GM18499 (cell line): Measurements from ENCODE around the gene STOML2.
"Not testable (repeated sequence)": the region's sequence is repeated elsewhere in the genome, so short reads cannot be mapped to it uniquely, and the experiment has no call there.

Experiments used
- ATAC-seq: cut with Tn5 transposase; IDR thresholded peaks from one replicate; pipeline ENCODE4 v1.9.1; 2021; ENCODE audit warnings: moderate number of reproducible peaks; ENCODE audit not compliant: insufficient read depth, unreplicated experiment

STOML2 gene, protein sequence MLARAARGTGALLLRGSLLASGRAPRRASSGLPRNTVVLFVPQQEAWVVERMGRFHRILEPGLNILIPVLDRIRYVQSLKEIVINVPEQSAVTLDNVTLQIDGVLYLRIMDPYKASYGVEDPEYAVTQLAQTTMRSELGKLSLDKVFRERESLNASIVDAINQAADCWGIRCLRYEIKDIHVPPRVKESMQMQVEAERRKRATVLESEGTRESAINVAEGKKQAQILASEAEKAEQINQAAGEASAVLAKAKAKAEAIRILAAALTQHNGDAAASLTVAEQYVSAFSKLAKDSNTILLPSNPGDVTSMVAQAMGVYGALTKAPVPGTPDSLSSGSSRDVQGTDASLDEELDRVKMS

DNA sequence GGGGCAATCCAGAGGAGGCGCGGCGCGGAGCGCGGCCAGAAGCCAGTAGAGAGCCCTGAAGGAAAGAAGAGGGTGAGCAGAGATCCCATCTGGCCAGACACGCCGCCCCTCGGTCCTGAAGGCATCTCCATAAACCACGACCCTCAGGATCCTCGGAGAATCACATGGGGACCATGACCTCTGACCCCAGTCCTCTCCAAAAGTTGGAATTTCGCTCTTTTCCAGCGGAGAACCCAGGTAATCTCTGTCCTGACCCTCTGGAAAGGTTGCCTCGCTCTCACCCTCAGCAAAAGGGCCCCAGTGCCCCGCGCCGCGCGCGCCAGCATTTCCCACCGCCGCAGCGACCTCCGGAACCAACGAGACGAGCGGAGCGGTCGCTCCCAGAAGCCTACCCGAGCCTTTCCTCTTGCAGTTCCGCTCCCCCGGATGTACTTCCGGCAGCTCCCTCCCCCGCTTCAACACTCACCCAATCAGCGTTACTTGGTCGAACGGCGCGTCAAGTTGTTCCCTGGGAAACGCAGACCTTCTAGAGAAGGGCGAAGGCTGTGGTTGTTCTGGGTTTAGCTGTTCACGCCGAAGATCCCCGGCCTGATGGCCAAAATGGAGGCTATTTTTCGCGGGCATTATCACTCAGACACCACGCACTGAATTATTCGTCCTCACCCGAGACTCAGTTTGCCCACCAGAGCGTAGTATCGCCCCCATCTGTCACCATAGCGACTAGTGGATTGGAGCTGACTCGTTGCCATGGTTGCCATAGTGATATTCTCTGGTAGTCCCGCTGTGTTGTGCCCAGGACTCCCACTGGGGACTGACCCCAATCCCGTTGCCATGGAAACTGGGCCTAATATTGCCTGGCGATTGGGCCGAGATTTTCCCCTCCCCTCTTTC lies at the start of gene STOML2:
Gene STOML2 (minus strand): TSS at position 363 of the 891 bp plus-strand sequence. CDS start 37 bp downstream, at position 326.
- ATAC-seq: peak; percentile 79

DNA sequence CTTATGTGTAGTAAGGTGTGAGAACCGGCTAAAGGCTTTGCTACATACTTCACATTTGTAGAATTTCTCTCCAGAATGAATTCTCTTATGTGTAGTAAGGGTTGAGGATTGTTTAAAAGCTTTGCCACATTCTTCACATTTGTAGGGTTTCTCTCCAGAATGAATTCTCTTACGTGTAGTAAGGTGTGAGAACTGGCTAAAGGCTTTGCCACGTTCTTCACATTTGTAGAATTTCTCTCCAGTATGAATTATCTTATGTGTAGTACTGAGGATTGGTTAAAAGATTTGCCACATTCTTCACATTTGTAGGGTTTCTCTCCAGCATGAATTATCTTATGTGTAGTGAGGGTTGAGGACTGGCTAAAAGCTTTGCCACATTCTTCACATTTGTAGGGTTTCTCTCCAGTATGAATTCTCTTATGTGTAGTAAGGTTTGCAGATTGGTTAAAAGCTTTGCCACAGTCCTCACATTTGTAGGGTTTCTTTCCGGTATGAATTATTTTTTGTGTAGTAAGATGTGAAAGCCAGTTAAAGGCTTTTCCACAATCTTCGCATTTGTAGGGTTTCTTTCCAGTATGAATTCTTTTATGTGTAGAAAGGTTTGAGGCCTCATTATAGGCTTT lies 45.1 kb upstream of the STOML2 start:
- ATAC-seq: not testable (repeated sequence)

DNA sequence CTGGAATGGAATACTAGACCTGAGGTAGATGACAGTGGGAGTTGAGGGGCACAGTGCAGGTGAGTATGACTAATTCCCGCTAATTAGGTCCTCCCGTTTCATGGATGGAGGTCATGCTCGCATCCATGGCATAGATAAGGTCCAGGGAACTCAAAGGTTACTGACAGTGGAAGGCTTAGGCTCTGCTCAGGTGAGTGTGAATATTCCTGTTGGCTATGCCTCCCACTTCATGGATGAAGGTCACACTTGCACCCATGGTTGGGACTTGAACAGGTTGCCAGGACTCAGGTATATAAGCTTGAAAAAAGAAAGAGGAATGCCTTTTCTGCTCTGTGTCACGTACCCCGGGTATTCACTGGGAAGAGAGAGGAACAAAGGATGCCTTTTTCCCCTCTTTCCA lies 39.1 kb upstream of the STOML2 start:
- ATAC-seq: no peak

DNA sequence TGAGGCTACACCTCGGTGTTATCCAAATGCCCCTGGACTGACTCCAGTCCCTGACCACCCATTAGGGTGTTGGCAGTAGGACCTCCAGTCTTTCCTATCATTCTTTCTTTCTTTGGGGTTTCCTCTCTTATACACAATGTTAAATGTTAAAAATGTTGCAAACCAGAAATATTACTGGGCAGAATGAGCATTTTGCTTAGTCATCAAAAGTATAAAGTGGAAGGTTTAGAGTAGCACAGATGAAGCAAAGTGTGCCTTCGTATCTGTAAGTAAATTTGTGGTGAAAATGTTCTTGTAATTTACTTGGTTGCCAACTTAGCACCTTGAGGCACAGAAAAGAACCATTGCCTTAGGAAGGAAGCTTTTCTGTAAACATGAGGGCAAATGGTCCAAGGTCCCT lies 37.2 kb upstream of the STOML2 start:
- no peak for ATAC-seq

DNA sequence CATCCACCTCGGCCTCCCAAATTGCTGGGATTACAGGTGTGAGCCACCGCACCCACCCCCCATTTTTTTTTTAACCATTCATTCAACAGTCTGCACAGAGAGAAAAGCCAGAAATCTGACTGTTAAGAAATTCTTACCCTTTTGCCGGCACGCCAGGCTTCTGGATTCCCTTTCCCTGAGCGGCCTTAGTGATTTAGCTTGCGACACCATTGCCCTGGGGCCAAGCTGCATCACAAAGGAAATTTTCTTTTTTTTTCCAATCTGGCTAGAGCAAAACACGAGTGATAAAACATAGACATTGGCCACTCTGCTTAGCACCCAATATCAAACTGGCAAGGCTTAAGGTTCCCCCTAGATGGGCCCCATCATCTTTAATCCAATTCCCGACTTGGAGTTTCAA lies 33.9 kb upstream of the STOML2 start:
- no peak for ATAC-seq

DNA sequence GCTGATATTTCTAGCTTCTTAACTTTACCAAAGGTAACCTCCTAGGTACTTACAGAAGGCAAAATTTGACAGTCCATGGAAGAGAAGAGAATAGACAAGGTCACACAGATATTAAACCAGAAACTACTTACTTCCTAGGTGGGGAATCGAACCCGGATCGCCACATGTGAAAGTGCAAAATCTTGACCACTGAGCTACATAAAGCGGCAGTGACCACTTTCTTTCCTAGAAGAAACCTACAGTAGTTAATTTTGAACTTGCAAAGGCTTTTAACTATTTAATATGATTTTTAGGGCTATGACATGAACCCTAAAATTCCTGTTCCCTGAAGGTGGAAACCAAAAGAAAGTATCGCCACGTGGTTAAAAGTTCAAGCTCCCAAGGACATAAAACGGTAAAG lies 33.1 kb upstream of the STOML2 start:
- ATAC-seq: no peak

DNA sequence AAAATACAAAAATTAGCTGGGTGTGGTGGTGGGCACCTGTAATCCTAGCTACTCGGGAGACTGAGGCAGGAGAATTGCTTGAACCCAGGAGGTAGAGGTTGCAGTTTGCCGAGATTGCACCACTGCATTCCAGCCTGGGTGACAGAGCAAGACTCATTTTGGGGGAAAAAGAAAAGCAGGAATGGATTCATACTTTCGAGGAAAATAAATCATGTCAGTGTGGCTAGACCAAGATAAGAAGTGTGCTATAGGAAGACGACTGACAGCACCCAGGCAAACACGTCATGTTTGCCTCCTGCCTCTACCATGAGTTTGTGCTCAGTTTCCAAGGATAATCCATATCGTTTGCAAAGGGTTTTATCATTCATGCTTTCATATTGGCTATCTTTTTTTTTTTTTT lies 32.0 kb upstream of the STOML2 start:
- no peak for ATAC-seq

DNA sequence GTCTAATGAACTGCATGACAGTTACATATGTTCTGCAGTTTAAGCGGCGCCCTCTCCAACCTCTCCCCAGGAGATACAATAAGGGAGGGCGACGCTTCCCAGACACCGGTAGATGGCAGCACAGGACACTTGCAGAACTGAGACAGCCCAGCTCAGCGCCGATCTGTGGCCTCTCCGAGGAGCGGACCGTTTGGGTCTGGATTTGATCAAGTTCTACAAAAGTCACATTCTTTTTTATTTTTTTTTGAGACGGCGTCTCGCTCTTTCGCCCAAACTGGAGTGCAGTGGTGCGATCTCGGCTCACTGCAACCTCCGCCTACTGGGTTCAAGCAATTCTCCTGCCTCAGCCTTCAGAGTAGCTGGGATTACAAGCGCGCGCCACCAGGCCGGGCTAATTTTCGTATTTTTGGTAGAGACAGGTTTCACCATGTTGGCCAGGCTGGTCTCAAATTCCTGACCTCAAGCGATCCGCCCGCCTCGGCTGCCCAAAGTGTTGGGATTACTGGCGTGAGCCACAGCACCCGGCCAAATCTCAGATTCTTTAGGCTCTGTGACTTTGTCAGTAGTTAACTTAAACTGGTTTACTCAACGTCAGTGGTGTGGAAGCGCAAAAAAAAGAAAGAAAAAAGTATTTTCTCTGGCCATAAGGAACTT lies 14.1 kb upstream of the STOML2 start:
- peak; percentile 48 for ATAC-seq

DNA sequence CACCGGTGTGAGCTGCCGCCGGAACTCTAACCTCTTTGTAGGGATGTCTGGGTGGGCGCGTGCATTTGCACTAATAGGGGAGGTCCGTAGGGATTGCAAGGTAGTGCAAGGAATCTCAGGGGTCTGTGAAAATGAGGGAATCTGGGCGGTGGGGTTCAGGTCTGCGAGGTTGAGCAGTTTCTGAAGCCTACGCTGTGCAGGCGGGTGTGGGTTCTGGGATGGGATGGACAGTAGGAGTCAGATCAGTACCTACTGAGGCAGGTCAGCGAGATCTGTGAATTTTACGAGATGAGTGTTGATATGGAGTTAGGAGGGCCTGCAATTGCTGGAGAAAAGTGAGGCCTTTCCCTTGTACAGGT lies 13.6 kb upstream of the STOML2 start:
- no peak for ATAC-seq

DNA sequence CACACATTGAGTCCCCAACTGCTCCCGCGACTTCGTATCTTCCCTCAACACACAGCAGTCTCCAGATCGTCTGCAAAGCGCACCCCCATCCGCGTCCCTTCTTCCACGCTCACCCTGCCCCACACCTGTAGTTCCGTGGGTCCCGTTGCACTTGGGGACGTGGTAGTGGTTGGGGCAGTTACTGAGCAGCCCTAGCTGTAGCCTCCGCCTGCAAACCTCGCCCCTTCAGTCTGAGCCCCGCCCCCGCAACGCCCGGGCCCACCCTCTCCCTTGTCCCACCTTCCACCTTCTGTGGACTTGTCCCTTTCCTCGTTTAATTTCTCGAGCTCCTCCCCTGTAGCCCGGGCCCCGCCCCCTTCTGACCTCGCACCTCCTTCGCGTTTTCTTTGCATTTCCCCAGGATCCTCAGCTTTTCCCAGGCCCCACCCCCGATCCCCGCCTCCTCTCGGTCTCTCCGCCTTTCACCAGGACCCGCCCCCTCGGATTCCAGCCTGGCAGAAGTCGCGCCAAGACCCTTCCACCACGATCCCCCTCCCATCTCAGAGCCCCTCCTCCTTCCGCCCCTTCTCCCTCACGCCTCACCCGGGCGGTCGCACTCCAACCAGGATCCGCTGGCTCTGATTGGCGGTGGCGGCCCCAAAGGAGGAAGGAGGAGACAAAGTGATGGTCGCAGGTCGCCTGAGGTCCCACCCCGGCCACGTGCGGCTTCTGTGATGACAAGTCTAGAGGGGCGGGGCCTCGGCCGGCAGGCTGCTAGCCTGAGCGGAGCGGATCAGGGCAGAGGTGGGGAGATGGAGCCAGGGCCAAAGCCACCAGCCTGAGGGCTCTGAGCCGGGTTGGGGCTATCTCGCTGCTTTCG lies 13.0 kb upstream of the STOML2 start, which contains the start of gene ATOSB:
Gene ATOSB (minus strand): TSS at position 183 of the 859 bp plus-strand sequence. CDS start 7,588 bp downstream, outside the sequence.
- ATAC-seq: peak; percentile 33

DNA sequence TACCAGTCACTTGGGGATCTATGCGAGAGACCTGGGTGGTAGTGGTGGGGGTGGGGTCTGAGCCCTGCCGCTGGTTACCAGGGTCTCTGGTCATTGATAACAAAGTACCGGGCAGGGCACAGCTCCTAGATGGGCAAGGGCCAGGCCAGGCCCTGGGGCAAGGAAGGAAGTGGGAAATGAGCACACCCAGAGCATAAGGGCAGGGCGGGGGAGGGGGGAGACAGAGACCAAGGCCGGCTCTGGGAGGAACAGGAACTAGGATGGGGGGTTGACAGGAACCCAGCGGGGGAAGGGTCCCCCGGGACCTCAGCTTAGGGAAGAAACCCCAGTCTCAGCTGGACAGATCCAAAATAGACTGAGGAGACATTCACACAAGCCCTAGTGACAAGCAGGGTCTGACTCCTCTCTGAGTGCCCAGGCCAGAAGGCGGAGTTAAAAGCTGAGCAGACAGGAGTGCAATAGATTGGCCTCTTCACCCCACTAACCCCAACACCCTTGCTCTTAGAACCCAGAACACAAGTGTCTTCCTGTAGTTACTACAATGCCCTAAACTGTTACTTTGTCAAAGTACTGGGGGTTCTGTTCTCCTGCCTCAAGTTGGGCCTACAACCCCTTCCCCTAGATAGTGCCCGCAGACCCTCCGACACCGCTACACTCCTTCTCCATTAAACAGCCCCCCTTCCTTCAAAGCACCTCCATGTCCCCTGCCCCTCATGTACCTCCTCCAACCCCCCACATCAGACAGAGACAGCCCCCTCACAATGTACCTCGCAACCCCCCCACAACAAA lies 12.1 kb upstream of the STOML2 start:
- ATAC-seq: no peak

DNA sequence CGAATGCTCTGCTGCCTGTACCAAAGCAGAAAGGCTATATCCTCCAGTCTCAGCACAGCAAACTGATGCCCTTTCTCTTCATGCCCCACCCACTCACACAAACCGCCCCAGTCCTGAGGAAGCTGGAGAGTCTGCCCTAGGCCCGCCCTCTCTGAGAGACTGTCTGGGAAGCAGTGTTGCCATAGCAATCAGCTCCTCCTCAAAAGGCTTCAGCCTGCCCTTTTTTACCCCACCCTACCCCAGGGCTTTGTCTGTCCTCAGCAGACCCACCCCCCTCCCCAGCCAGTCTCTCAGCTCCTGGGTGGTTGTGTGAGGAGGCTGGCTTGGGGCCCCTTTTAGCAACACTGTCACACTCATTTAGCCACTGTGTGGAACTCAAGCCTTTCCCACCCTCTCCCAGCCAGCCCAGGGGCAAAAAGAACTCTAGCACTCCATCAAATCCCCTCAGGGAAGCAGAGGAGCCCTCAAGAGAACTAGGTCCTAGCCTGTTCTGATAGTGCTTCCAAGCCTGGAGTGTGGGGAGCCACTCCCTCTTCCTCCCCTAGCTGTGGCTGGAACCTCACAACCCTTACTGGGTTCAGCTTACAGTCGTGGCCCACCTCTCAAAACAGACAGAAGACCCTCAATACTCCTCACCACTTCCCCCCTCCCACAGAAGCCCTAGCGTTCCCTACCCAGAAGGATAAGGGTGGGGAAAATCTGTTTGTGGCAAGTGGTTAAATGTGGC lies 11.3 kb upstream of the STOML2 start:
- no peak for ATAC-seq

DNA sequence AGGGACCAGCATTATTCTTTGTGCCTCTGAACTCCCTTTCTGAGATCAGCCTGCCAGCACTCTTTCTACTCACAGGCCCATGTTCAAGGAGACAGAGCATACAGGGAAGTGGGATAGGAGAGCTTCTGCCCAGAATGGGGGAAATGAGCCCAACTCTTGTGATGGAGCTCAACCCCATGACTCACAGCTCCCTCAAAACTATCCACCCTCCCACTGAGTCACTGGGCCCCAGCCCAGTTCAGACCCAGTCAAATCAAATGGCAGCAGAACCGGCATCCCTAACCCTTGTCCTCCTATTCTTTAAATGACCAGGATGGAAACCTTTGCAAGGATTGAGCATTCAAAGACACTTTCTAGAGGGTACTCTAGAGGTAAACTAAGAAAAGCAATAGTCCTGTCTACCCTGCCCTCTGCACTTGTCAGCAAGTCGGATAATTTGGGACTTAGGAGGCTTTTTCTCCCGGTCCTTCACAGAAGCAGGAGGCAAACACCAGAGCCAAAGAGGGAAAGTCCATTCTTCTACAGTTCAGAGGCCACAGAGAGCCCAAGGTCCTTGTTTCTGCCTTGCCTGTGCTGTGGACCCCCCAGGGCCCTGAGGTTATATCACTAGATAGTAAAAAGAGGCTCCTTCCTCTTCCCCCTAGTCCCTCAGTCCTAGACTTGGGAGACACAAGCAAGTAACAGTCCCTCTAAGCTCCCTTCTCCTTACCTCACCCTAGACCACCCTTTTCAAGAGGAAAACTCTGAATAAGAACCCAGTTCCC lies 9.5 kb upstream of the STOML2 start:
- ATAC-seq: no peak

DNA sequence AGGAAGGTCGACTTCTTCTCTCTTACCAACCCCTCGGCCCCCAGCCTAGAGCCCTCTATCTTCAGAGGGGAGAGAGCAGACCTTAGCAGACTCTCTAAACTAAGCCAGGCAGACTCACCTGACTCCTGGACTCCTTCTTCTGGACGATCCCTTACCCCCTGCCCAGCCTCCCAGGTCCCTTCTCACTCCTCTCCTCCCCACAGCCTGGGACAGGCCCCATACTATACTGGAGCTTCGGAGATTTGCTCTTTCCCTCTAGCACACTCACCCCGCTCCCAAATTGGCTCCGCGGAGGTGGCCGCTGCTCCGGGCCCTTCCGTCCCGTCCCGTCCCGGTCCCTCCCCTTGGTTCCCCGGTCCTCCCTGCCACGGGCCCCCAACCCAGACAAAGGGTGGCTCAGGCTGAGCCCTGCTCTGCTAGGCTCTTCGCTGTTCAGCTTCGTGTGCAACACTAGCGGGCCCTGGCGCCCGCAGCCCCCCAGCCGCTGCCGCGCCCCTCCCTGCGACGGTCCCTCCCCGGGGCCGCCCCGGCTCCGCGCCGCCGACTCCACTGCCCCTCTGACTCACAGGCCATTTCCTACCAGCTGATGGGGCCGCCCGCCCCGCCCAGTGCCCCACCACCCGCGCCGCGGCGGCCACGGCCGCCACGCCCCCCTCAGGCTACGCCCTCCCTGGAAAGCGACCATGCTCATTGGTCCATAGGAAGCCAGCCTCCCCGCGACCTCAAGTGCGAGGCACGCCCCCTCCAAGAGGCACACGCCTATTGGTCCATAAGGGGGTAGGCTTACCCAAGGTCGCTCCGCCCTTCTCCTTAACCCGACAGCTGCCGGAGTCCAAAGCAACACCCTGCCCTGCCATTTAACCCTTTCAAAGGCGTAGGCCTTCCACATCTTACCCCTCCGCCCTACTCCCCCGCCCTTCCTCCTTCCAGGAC lies 8.3 kb upstream of the STOML2 start:
- ATAC-seq: peak; percentile 58

DNA sequence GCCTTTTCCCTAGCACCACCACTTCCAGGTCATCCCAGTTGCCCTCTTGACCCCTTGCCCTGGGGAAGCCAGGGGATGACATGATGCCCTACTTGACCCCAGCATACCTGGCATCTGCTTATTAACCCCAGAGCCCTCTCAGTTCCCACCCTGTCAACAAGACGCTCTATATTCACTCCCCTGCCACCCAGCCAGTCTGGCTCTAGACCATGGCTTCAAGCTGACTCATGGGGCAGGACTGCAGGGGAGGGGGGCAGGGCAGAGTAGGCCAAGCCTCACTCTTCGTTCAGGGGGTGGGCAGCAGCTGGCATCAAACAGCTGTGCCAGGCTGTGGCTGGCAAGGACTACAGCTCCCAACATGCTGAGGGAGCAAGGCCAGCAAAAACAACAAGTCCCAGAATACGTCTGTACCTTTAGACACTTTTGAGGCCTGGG lies 7.4 kb upstream of the STOML2 start:
- ATAC-seq: no peak

DNA sequence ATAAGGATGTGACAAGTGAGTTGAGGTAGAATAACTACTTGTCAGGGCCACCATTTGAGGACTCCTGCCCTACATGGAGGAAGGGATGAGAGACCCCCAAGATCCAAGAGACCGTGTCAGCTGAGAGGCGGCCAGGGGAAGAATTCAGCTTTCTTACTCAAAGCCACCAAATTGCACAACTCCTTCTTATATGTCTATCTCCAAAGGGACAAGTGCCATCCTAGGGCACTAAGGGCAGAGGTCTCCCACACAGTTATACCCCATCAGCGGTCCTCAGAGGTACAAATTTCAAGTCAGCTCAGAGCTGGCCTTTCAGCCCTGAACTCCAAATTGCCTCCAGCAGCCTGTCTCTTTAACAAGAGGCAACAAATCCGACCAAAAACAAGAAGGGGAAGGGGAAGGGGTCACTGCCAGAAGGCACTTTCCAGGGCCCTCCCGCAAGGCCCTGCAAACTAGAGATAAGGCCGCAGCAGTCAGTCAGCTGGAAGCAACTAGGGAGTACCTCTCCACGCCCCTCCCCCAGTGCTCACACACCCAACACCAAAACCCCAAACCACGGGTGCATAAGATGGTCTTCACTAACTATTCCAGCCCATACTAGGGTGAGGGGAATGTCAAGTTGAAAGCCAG lies 6.1 kb upstream of the STOML2 start:
- ATAC-seq: no peak
